ENCODE data around the gene CCDC183.

Gene CCDC183

GRCh38 chr9:136850866-136851775 lies 55.0 kb downstream of the CCDC183 start:
- no peak overlapping the region for H3K4me3 ChIP-seq (replicated peaks in 1 of 2; ENCODE audit: low read depth in 2 of 2, low read length in 2 of 2)
- no peak for DNase-seq (ENCODE audit: low read depth in 2 of 2)
- no peak for TF ChIP-seq CTCF (IDR thresholded peaks at IDR 0.05; ENCODE audit: low read depth, low read length)

- TF ChIP-seq CTCF (IDR thresholded peaks at IDR 0.05; ENCODE audit: low read depth, low read length): no peak
- H3K4me3 ChIP-seq (replicated peaks in 1 of 2; ENCODE audit: low read depth in 2 of 2, low read length in 2 of 2): no peak within 1 kb of the TSS
- no peak for DNase-seq (ENCODE audit: low read depth in 2 of 2)
Measured at GRCh38 chr9:136851941-136852663, 56.0 kb downstream of the CCDC183 start, which contains the start of gene MAMDC4. Gene MAMDC4 (plus strand): TSS chr9:136852346. CDS start chr9:136852417, 71 bp downstream.

GRCh38 chr9:136852664-136853595 lies 56.8 kb downstream of the CCDC183 start:
- no peak for DNase-seq (ENCODE audit: low read depth in 2 of 2)
- TF ChIP-seq CTCF (IDR thresholded peaks at IDR 0.05; ENCODE audit: low read depth, low read length): no peak
- no peak overlapping the region for H3K4me3 ChIP-seq (replicated peaks in 1 of 2; ENCODE audit: low read depth in 2 of 2, low read length in 2 of 2)

- no peak for DNase-seq (ENCODE audit: low read depth in 2 of 2)
- H3K4me3 ChIP-seq (replicated peaks in 1 of 2; ENCODE audit: low read depth in 2 of 2, low read length in 2 of 2): no peak overlapping the region
Measured at GRCh38 chr9:136853596-136854112, 57.5 kb downstream of the CCDC183 start.

GRCh38 chr9:136854113-136854841 lies 58.1 kb downstream of the CCDC183 start:
- TF ChIP-seq CTCF (IDR thresholded peaks at IDR 0.05; ENCODE audit: low read depth, low read length): no peak
- DNase-seq (ENCODE audit: low read depth in 2 of 2): no peak
- no peak overlapping the region for H3K4me3 ChIP-seq (replicated peaks in 1 of 2; ENCODE audit: low read depth in 2 of 2, low read length in 2 of 2)

More at GRCh38 chr9:136853596-136854112, 57.5 kb downstream of the CCDC183 start:
- no peak for TF ChIP-seq CTCF (IDR thresholded peaks at IDR 0.05; ENCODE audit: low read depth, low read length)
